HTERT RPE-1 (cell line): ENCODE measurements around the gene MYL7.

Source experiments
- in situ Hi-C: fragments of 300-500 bp; cut with MboI; formaldehyde crosslinking; loops from 4 replicates; pipeline ENCODE4 v1.14.3; 2020; ENCODE audit warnings: low sequenced_read_pairs

The MYL7 gene

GRCh38 chr7:44150966-44151941 lies 10.1 kb upstream of the MYL7 start:
- in situ Hi-C loops: no loop called here

GRCh38 chr7:44150466-44150832 lies 9.3 kb upstream of the MYL7 start:
- in situ Hi-C loops: no loop called here

- in situ Hi-C loops: no loop called here
These were observed 8.7 kb upstream of the MYL7 start for GRCh38 chr7:44149571-44150465.

- in situ Hi-C loops: no loop called here
These were observed 7.9 kb upstream of the MYL7 start for GRCh38 chr7:44148961-44149536.

GRCh38 chr7:44148166-44148565 lies 7.0 kb upstream of the MYL7 start:
- in situ Hi-C loops: no loop called here

GRCh38 chr7:44147026-44147991 lies 6.2 kb upstream of the MYL7 start:
- in situ Hi-C loops: no loop called here

- in situ Hi-C loops: no loop called here
These were observed 5.1 kb upstream of the MYL7 start for GRCh38 chr7:44145969-44146911.

GRCh38 chr7:44145479-44145968 lies 4.4 kb upstream of the MYL7 start:
- in situ Hi-C loops: no loop called here

- in situ Hi-C loops: no loop called here
These were observed 3.9 kb upstream of the MYL7 start for GRCh38 chr7:44144968-44145478.

- in situ Hi-C loops: no loop called here
These were observed 3.4 kb upstream of the MYL7 start for GRCh38 chr7:44144426-44144967.

- in situ Hi-C loops: no loop called here
These were observed 2.6 kb upstream of the MYL7 start for GRCh38 chr7:44143646-44144250.

GRCh38 chr7:44142028-44142427 lies 896 bp upstream of the MYL7 start:
- in situ Hi-C loops: no loop called here

GRCh38 chr7:44140341-44140740 lies 791 bp downstream of the MYL7 start:
- in situ Hi-C loops: no loop called here

GRCh38 chr7:44139311-44140010 lies 1.7 kb downstream of the MYL7 start:
- in situ Hi-C loops: no loop called here

- in situ Hi-C loops: no loop called here
These were observed 2.4 kb downstream of the MYL7 start for GRCh38 chr7:44138698-44139097.

- in situ Hi-C loops: no loop called here
These were observed 4.4 kb downstream of the MYL7 start for GRCh38 chr7:44136731-44137130.

- in situ Hi-C loops: no loop called here
These were observed 6.0 kb downstream of the MYL7 start for GRCh38 chr7:44134943-44135628.
